NCI-H82 treated with DMSO at 0.1 percent for 48 hours (cell line): ENCODE measurements around the gene RAVER2.

Experiments used
- DNase-seq: peaks from one replicate; lab custom pipeline; 2025; ENCODE audit not compliant: unreplicated experiment; lab: John Stamatoyannopoulos, UW

RAVER2 gene

GRCh38 chr1:64844175-64844574 lies 99.3 kb downstream of the RAVER2 start:
- DNase-seq, result no peak

GRCh38 chr1:64844609-64845008 lies 99.7 kb downstream of the RAVER2 start:
- DNase-seq, result no peak

GRCh38 chr1:64845831-64846425 lies 101.1 kb downstream of the RAVER2 start:
- DNase-seq, result no peak

GRCh38 chr1:64846573-64847430 lies 101.9 kb downstream of the RAVER2 start:
- no peak for DNase-seq

- DNase-seq, result no peak
These were observed 102.8 kb downstream of the RAVER2 start for GRCh38 chr1:64847666-64848065.

- no peak for DNase-seq
These were observed 103.3 kb downstream of the RAVER2 start for GRCh38 chr1:64848136-64848535.

GRCh38 chr1:64848803-64849202 lies 103.9 kb downstream of the RAVER2 start:
- no peak for DNase-seq

- no peak for DNase-seq
These were observed 105.1 kb downstream of the RAVER2 start for GRCh38 chr1:64849942-64850341.

- no peak for DNase-seq
These were observed 106.0 kb downstream of the RAVER2 start for GRCh38 chr1:64850846-64851245.

GRCh38 chr1:64851664-64852063 lies 106.8 kb downstream of the RAVER2 start:
- DNase-seq, result no peak

- no peak for DNase-seq
These were observed 109.8 kb downstream of the RAVER2 start for GRCh38 chr1:64854674-64855073.

- DNase-seq, result no peak
These were observed 110.7 kb downstream of the RAVER2 start for GRCh38 chr1:64855557-64855956.

- no peak for DNase-seq
These were observed 111.7 kb downstream of the RAVER2 start for GRCh38 chr1:64856553-64856952.

GRCh38 chr1:64857347-64857746 lies 112.5 kb downstream of the RAVER2 start:
- DNase-seq, result no peak

- DNase-seq, result no peak
These were observed 116.7 kb downstream of the RAVER2 start for GRCh38 chr1:64861611-64862010.

GRCh38 chr1:64864018-64864940 lies 119.4 kb downstream of the RAVER2 start:
- no peak for DNase-seq

GRCh38 chr1:64865105-64865757 lies 120.4 kb downstream of the RAVER2 start:
- DNase-seq, result no peak

GRCh38 chr1:64866689-64867088 lies 121.8 kb downstream of the RAVER2 start:
- DNase-seq, result no peak

GRCh38 chr1:64867266-64867665 lies 122.4 kb downstream of the RAVER2 start:
- no peak for DNase-seq

- no peak for DNase-seq
These were observed 126.4 kb downstream of the RAVER2 start for GRCh38 chr1:64871256-64871655.

GRCh38 chr1:64872067-64872466 lies 127.2 kb downstream of the RAVER2 start:
- no peak for DNase-seq
